Activated CD8-positive, alpha-beta memory T cell treated with anti-CD3 and anti-CD28 coated beads, Interleukin-2, amount 50 U/mL, for 4 hours (primary cell): ENCODE measurements around the gene DLK2.
"Not testable (repeated sequence)": the region's sequence is repeated elsewhere in the genome, so short reads cannot be mapped to it uniquely, and the experiment has no call there.

Source experiments
- DNase-seq: peaks from one replicate; pipeline ENCODE4 v3.0.0-alpha.2; 2020

Gene DLK2

GRCh38 chr6:43421831-43422230 lies 33.5 kb downstream of the DLK2 start:
- DNase-seq, result no peak

GRCh38 chr6:43420012-43420709 lies 35.2 kb downstream of the DLK2 start:
- DNase-seq, result no peak

- DNase-seq, result no peak
Measured at GRCh38 chr6:43416935-43417334, 38.4 kb downstream of the DLK2 start.

- DNase-seq, result not testable (repeated sequence)
Measured at GRCh38 chr6:43415275-43415674, 40.1 kb downstream of the DLK2 start.

GRCh38 chr6:43413002-43413401 lies 42.3 kb downstream of the DLK2 start:
- DNase-seq, result no peak

- no peak for DNase-seq
Measured at GRCh38 chr6:43412541-43412940, 42.8 kb downstream of the DLK2 start.

GRCh38 chr6:43410776-43411175 lies 44.6 kb downstream of the DLK2 start:
- not testable (repeated sequence) for DNase-seq

GRCh38 chr6:43408259-43408658 lies 47.1 kb downstream of the DLK2 start:
- no peak for DNase-seq

- DNase-seq, result no peak
Measured at GRCh38 chr6:43407296-43407695, 48.1 kb downstream of the DLK2 start.

- no peak for DNase-seq
Measured at GRCh38 chr6:43405354-43405753, 50.0 kb downstream of the DLK2 start.

GRCh38 chr6:43402820-43403219 lies 52.5 kb downstream of the DLK2 start:
- DNase-seq, result no peak

GRCh38 chr6:43401730-43402129 lies 53.6 kb downstream of the DLK2 start:
- no peak for DNase-seq
